SK-N-SH (cell line): ENCODE data around the gene NOP16. TPM values are rescaled to one million over a fixed set of nuclear protein-coding genes. Genes with fewer than 3 reads are reported as not detected.

Experiments used
- CTCF ChIA-PET: fragments of 300-600, 350-600 bp; formaldehyde crosslinking; extraction: SDS; loops from one replicate; lab custom pipeline; 2021; lab: Yijun Ruan, JAX
- POLR2A ChIA-PET: fragments of 350-600 bp; sonication (Branson Sonifier 250); formaldehyde crosslinking; extraction: SDS; loops from one replicate; lab custom pipeline; 2020; ENCODE audit warnings: antibody characterized with exemption, inconsistent platforms; lab: Yijun Ruan, JAX
- DNase-seq: peaks from one replicate; pipeline ENCODE4 v3.0.0; 2012
- H2AFZ ChIP-seq: fragments of 200-600 bp; sonication (generic); 2 replicates; pipeline ENCODE4 v1.8.1; 2016; ENCODE audit warnings: antibody characterized with exemption, mild to moderate bottlenecking, low read depth
- H3F3A ChIP-seq: fragments of 200-600 bp; sonication (generic); replicated peaks from 2 replicates; pipeline ENCODE3; 2016; ENCODE audit warnings: antibody characterized with exemption, mild to moderate bottlenecking; ENCODE audit not compliant: insufficient read depth
- H3K27ac ChIP-seq, 2 experiments: fragments of 200-500 bp in 1 of 2; fragments of 200-600 bp in 1 of 2; sonication (Bioruptor generic) in 1 of 2; sonication (generic), shearing (Covaris generic) in 1 of 2; 2 replicates each; pipeline versions ENCODE4 v1.5.1 to v1.6.1; 2014 to 2016; ENCODE audit warnings: low read depth in 2 of 2, inconsistent platforms in 1 of 2, low read length in 1 of 2, mild to moderate bottlenecking in 1 of 2, mixed read lengths in 1 of 2
- H3K27me3 ChIP-seq: fragments of 200-600 bp; sonication (generic), shearing (Covaris generic); 2 replicates; pipeline ENCODE4 v1.6.1; 2016; ENCODE audit warnings: mixed run types; ENCODE audit not compliant: insufficient read depth
- H3K36me3 ChIP-seq, 2 experiments: fragments of 200-500 bp in 1 of 2; fragments of 200-600 bp in 1 of 2; sonication (Bioruptor generic) in 1 of 2; sonication (generic) in 1 of 2; replicated peaks in 1 of 2; 2 replicates each; pipeline versions ENCODE3 to v1.5.1; 2014 to 2016; ENCODE audit warnings: low read length in 1 of 2, mild to moderate bottlenecking in 1 of 2; ENCODE audit not compliant: insufficient read depth in 2 of 2, control insufficient read depth in 1 of 2
- H3K4me1 ChIP-seq, 2 experiments: fragments of 200-500 bp in 1 of 2; fragments of 200-600 bp in 1 of 2; sonication (Bioruptor generic) in 1 of 2; sonication (generic), shearing (Covaris generic) in 1 of 2; 2 replicates each; pipeline versions ENCODE4 v1.5.1 to v1.6.1; 2014 to 2016; ENCODE audit warnings: low read depth in 1 of 2, low read length in 1 of 2, mixed run types in 1 of 2; ENCODE audit not compliant: insufficient read depth in 2 of 2, control insufficient read depth in 1 of 2
- H3K4me2 ChIP-seq: fragments of 200-600 bp; sonication (generic), shearing (Covaris generic); 2 replicates; pipeline ENCODE4 v1.6.1; 2017; ENCODE audit warnings: mixed run types
- H3K4me3 ChIP-seq, 2 experiments: fragments of 200-500 bp in 1 of 2; fragments of 200-600 bp in 1 of 2; sonication (Bioruptor generic) in 1 of 2; sonication (generic), shearing (Covaris generic) in 1 of 2; 2 replicates each; pipeline versions ENCODE4 v1.5.1 to v1.8.1; 2014 to 2016; ENCODE audit warnings: low read depth in 2 of 2, inconsistent platforms in 1 of 2, low read length in 1 of 2, mild to moderate bottlenecking in 1 of 2, mixed read lengths in 1 of 2, moderate library complexity in 1 of 2
- H3K79me2 ChIP-seq: fragments of 200-600 bp; sonication (generic); 2 replicates; pipeline ENCODE4 v1.8.1; 2017; ENCODE audit warnings: mild to moderate bottlenecking; ENCODE audit not compliant: insufficient read depth
- H3K9ac ChIP-seq: fragments of 200-600 bp; sonication (generic); 2 replicates; pipeline ENCODE4 v1.6.1; 2017; ENCODE audit warnings: mixed run types
- H3K9me2 ChIP-seq: fragments of 200-600 bp; sonication (generic); 2 replicates; pipeline ENCODE4 v1.6.1; 2017; ENCODE audit warnings: mixed run types
- H3K9me3 ChIP-seq: fragments of 200-600 bp; sonication (generic); 2 replicates; pipeline ENCODE4 v1.6.1; 2017; ENCODE audit warnings: mixed run types, mild to moderate bottlenecking, moderate library complexity
- H4K20me1 ChIP-seq: fragments of 200-600 bp; sonication (generic); 2 replicates; pipeline ENCODE4 v1.6.1; 2017; ENCODE audit warnings: mild to moderate bottlenecking, mixed run types; ENCODE audit not compliant: insufficient read depth
- CHD2 ChIP-seq: fragments of 150-350 bp; IDR thresholded peaks from 2 replicates; pipeline ENCODE4 v1.6.1; 2018; ENCODE audit warnings: low read length; ENCODE audit not compliant: partially characterized antibody
- ELF1 ChIP-seq: IDR thresholded peaks from 2 replicates; pipeline ENCODE4 v1.4.0; 2012
- EZH2phosphoT487 ChIP-seq: fragments of 200-600 bp; sonication (generic); IDR thresholded peaks from 2 replicates; pipeline ENCODE4 v1.6.1; 2017; ENCODE audit warnings: low read depth, mixed run types, mild to moderate bottlenecking, antibody characterized with exemption, moderate library complexity, borderline replicate concordance
- FOSL2 ChIP-seq: IDR thresholded peaks from 2 replicates; pipeline ENCODE4 v1.4.0; 2012; ENCODE audit warnings: low read depth, mild to moderate bottlenecking, moderate library complexity, borderline replicate concordance
- GATA2 ChIP-seq: sonication (generic); formaldehyde crosslinking; IDR thresholded peaks from 2 replicates; pipeline ENCODE4 v1.5.0; 2020; ENCODE audit warnings: mild to moderate bottlenecking, missing genetic modification reagents
- JUND ChIP-seq: IDR thresholded peaks from 2 replicates; pipeline ENCODE4 v1.4.0; 2012
- MAX ChIP-seq: IDR thresholded peaks from 2 replicates; pipeline ENCODE4 v1.4.0; 2012; ENCODE audit warnings: low read depth
- NRF1 ChIP-seq: IDR thresholded peaks from 2 replicates; pipeline ENCODE4 v1.6.1; 2012; ENCODE audit warnings: low read depth, mild to moderate bottlenecking, low read length
- POLR2AphosphoS5 ChIP-seq: IDR thresholded peaks from 2 replicates; pipeline ENCODE4 v1.6.1; 2012; ENCODE audit warnings: low read depth, low read length
- RAD21 ChIP-seq: IDR thresholded peaks from 2 replicates; pipeline ENCODE4 v1.6.1; 2012; ENCODE audit warnings: mild to moderate bottlenecking, low read length
- RCOR1 ChIP-seq: fragments of 150-350 bp; IDR thresholded peaks from 2 replicates; pipeline ENCODE4 v1.6.1; 2017; ENCODE audit warnings: antibody characterized with exemption, low read length
- REST ChIP-seq: IDR thresholded peaks from 2 replicates; pipeline ENCODE4 v1.6.1; 2012; ENCODE audit warnings: mild to moderate bottlenecking, low read depth, low read length, moderate library complexity
- SMC3 ChIP-seq: IDR thresholded peaks from 2 replicates; pipeline ENCODE4 v1.6.1; 2012; ENCODE audit warnings: low read depth, low read length, improper control_type of control experiment
- TAF1 ChIP-seq: IDR thresholded peaks from 2 replicates; pipeline ENCODE4 v1.6.1; 2012; ENCODE audit warnings: low read depth, mild to moderate bottlenecking, low read length, moderate library complexity, borderline replicate concordance
- USF1 ChIP-seq: IDR thresholded peaks from 2 replicates; pipeline ENCODE4 v1.4.0; 2012; ENCODE audit warnings: low read depth, borderline replicate concordance
- YY1 ChIP-seq: IDR thresholded peaks from 2 replicates; pipeline ENCODE4 v1.4.0; 2012; ENCODE audit warnings: low read depth, mild to moderate bottlenecking
- ZBTB33 ChIP-seq: IDR thresholded peaks from 2 replicates; pipeline ENCODE4 v1.4.0; 2012; ENCODE audit warnings: low read depth, borderline replicate concordance
- WGBS: methylation state at CpG from one replicate; pipeline ENCODE4 v1.1.6; 2017; ENCODE audit warnings: low lambda C conversion rate; 5-methylcytosine and 5-hydroxymethylcytosine counted together
- polyA plus RNA-seq, 3 experiments: library from polyadenylated mRNA; depleted of rRNA; stranded (reverse); fragments of >200 nt; gene quantifications; 2 replicates each; pipeline ENCODE4 v1.2.3, GENCODE V29; 2012

NOP16 gene
- polyA plus RNA-seq, 1 of the 3 experiments (the other 2 are of a cell fraction) = 158 TPM

GRCh38 chr5:176383961-176384360, 4.4 kb downstream of the NOP16 start:
- Histone ChIP-seq H3K79me2 (peaks cover 34% of the 10 kb centered on the region), H3K27ac (no peak overlapping the region), H3K4me2 (no peak overlapping the region), H3F3A (peaks cover 3% of the 10 kb centered on the region), H3K27me3 (no peaks in the 10 kb centered on the region), H3K9me2 (no peaks in the 10 kb centered on the region), H3K4me1 (peaks cover 0 to 12% of the 10 kb centered on the region in 2 experiments; a peak in 2 of 4 replicates), H4K20me1 (no peaks in the 10 kb centered on the region), H3K4me3 (no peak overlapping the region), H3K9ac (no peak overlapping the region), H3K9me3 (no peaks in the 10 kb centered on the region), H3K36me3 (peaks cover 23 to 56% of the 10 kb centered on the region in 2 experiments), H2AFZ (no peak overlapping the region)
- no peak for DNase-seq
- no peak for TF ChIP-seq JUND
- TF ChIP-seq ZBTB33 = no peak
- no peak for TF ChIP-seq FOSL2
- no peak for TF ChIP-seq RCOR1
- no peak for TF ChIP-seq GATA2
- no peak for TF ChIP-seq TAF1
- TF ChIP-seq REST = no peak
- TF ChIP-seq ELF1 = no peak
- no peak for TF ChIP-seq YY1
- no peak for TF ChIP-seq EZH2phosphoT487
- TF ChIP-seq RAD21 = no peak
- no peak for TF ChIP-seq POLR2AphosphoS5
- no peak for TF ChIP-seq NRF1
- no peak for TF ChIP-seq MAX
- no peak for TF ChIP-seq SMC3
- TF ChIP-seq USF1 = no peak
- no peak for TF ChIP-seq CHD2
- POLR2A ChIA-PET = no interaction called here
- CTCF ChIA-PET = no interaction called here
- 84% methylated on average over 9 of the region's 9 CpGs for whole genome bisulfite sequencing
